ENCODE results near the gene REPS1. TPM values are rescaled to one million over a fixed set of nuclear protein-coding genes. Genes with fewer than 3 reads are reported as not detected.

The REPS1 gene
- total RNA-seq, 4 donors from 2014 or later, result 14.8 to 21.6 (median 17.4) TPM

DNA sequence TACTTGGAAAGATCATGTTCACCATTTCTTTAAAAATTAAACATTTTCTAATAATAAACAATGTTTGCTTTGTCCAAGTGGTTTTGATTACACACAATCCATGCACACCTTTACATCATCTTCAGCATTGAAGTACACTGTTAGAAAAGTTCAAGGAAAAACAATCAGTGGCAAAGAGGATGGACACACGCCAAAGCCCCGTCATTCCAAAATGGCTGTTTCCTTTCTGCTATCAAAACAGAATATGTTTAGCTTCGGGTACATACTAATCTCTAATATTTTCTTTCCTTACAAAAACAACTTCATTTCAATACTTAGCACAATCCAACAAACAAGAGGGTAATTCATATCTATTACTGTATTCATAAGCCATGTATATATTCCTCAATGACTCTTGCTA lies 24.5 kb downstream of the REPS1 start:
- TF ChIP-seq, protein P1, sequence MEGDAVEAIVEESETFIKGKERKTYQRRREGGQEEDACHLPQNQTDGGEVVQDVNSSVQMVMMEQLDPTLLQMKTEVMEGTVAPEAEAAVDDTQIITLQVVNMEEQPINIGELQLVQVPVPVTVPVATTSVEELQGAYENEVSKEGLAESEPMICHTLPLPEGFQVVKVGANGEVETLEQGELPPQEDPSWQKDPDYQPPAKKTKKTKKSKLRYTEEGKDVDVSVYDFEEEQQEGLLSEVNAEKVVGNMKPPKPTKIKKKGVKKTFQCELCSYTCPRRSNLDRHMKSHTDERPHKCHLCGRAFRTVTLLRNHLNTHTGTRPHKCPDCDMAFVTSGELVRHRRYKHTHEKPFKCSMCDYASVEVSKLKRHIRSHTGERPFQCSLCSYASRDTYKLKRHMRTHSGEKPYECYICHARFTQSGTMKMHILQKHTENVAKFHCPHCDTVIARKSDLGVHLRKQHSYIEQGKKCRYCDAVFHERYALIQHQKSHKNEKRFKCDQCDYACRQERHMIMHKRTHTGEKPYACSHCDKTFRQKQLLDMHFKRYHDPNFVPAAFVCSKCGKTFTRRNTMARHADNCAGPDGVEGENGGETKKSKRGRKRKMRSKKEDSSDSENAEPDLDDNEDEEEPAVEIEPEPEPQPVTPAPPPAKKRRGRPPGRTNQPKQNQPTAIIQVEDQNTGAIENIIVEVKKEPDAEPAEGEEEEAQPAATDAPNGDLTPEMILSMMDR (IDR thresholded peaks at IDR 0.05 in 4 of 5, conservative IDR thresholded peaks at IDR 0.05 in 1 of 5), result no peak
- H3K4me1 ChIP-seq, result peaks cover 11 to 17% of the 10 kb centered on the region in 2 donors
- H3K36me3 ChIP-seq, result no peaks in the 10 kb centered on the region
- in situ Hi-C loops (cut with MboI; ENCODE audit: low sequenced_read_pairs in 4 of 4) (no loop called here), intact Hi-C loops (cut with DNase I; ENCODE audit: low total_unique reads) (no loop called here)
- H3K9me3 ChIP-seq, result no peaks in the 10 kb centered on the region
- DNase-seq (no peak), ATAC-seq (no peak)
- H3K4me3 ChIP-seq, result no peak overlapping the region
- no peak overlapping the region for H3K27ac ChIP-seq
- H3K27me3 ChIP-seq, result no peaks in the 10 kb centered on the region

- H3K36me3 ChIP-seq, result no peaks in the 10 kb centered on the region
- no peak overlapping the region for H3K4me3 ChIP-seq
- no peak overlapping the region for H3K27ac ChIP-seq
- ATAC-seq (no peak), DNase-seq (no peak)
- H3K27me3 ChIP-seq, result no peaks in the 10 kb centered on the region
- H3K9me3 ChIP-seq, result no peaks in the 10 kb centered on the region
- TF ChIP-seq, protein P1 (IDR thresholded peaks at IDR 0.05 in 4 of 5, conservative IDR thresholded peaks at IDR 0.05 in 1 of 5), result no peak
- TF ChIP-seq POLR2A (IDR thresholded peaks at IDR 0.05), result no peak
- in situ Hi-C loops (cut with MboI; ENCODE audit: low sequenced_read_pairs in 4 of 4) (no loop called here), intact Hi-C loops (cut with DNase I; ENCODE audit: low total_unique reads) (no loop called here)
- peaks cover 10 to 21% of the 10 kb centered on the region in 2 donors for H3K4me1 ChIP-seq
These were observed 24.9 kb downstream of the REPS1 start for GRCh38 chr6:138963119-138963518.

GRCh38 chr6:138959521-138959920 lies 28.5 kb downstream of the REPS1 start:
- no peak for TF ChIP-seq POLR2A (IDR thresholded peaks at IDR 0.05)
- TF ChIP-seq, protein P1 (IDR thresholded peaks at IDR 0.05 in 4 of 5, conservative IDR thresholded peaks at IDR 0.05 in 1 of 5), result no peak
- Histone ChIP-seq H3K27me3 (no peaks in the 10 kb centered on the region), H3K4me3 (no peak overlapping the region), H3K4me1 (peaks cover 17 to 22% of the 10 kb centered on the region in 2 donors), H3K36me3 (no peaks in the 10 kb centered on the region), H3K9me3 (no peaks in the 10 kb centered on the region), H3K27ac (no peak overlapping the region)
- ATAC-seq (no peak), DNase-seq (no peak)
- intact Hi-C loops (cut with DNase I; ENCODE audit: low total_unique reads) (no loop called here), in situ Hi-C loops (cut with MboI; ENCODE audit: low sequenced_read_pairs in 4 of 4) (no loop called here)

- no peak for TF ChIP-seq POLR2A (IDR thresholded peaks at IDR 0.05)
- TF ChIP-seq, protein P1 (IDR thresholded peaks at IDR 0.05 in 4 of 5, conservative IDR thresholded peaks at IDR 0.05 in 1 of 5), result no peak
- H3K36me3 ChIP-seq, result no peaks in the 10 kb centered on the region
- in situ Hi-C loops (cut with MboI; ENCODE audit: low sequenced_read_pairs in 4 of 4), result no loop called here
- ATAC-seq (no peak), DNase-seq (no peak)
- no peaks in the 10 kb centered on the region for H3K27me3 ChIP-seq
- intact Hi-C loops (cut with DNase I; ENCODE audit: low total_unique reads), result no loop called here
- no peak overlapping the region for H3K4me3 ChIP-seq
- H3K9me3 ChIP-seq, result no peaks in the 10 kb centered on the region
- peaks cover 13 to 22% of the 10 kb centered on the region in 2 donors for H3K4me1 ChIP-seq
- H3K27ac ChIP-seq, result no peak overlapping the region
These were observed 29.5 kb downstream of the REPS1 start for GRCh38 chr6:138958595-138958994.

GRCh38 chr6:138957903-138958302 lies 30.1 kb downstream of the REPS1 start:
- intact Hi-C loops (cut with DNase I; ENCODE audit: low total_unique reads) (no loop called here), in situ Hi-C loops (cut with MboI; ENCODE audit: low sequenced_read_pairs in 4 of 4) (no loop called here)
- Histone ChIP-seq H3K27ac (no peak overlapping the region), H3K36me3 (no peaks in the 10 kb centered on the region), H3K4me3 (no peak overlapping the region), H3K4me1 (peaks cover 13 to 22% of the 10 kb centered on the region in 2 donors), H3K9me3 (no peaks in the 10 kb centered on the region), H3K27me3 (no peaks in the 10 kb centered on the region)
- TF ChIP-seq, protein P1 (IDR thresholded peaks at IDR 0.05 in 4 of 5, conservative IDR thresholded peaks at IDR 0.05 in 1 of 5), result no peak
- no peak for TF ChIP-seq POLR2A (IDR thresholded peaks at IDR 0.05)
- ATAC-seq (no peak), DNase-seq (no peak)

Data from gastrocnemius medialis (tissue), 4 donors.